NCI-H524 treated with DMSO at 0.1 percent for 48 hours (cell line): Measurements from ENCODE around the gene ADAM23.

ENCODE experiments used
- DNase-seq: peaks from one replicate; lab custom pipeline; 2025; lab: John Stamatoyannopoulos, UW

Gene ADAM23

DNA sequence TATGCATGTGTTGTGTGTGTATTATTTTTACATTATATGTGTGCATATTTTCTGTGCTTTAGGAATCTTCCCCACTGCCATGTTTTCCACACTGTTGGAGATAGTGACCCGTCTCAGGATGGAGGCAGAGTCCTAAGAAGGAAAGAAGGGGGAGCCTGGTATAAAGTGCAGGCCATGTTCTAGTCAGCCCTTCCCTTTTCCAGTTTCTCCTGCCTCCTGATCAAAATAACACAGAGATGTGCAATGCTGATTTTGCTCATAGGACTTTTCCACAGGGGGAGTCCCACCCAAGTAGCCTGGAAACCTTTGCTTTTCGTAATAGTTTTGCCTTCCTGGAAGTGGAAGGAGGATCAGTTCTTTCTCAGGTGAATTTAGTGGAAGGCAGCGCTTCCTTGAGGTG is 126.1 kb downstream of the ADAM23 start:
- no peak for DNase-seq

DNA sequence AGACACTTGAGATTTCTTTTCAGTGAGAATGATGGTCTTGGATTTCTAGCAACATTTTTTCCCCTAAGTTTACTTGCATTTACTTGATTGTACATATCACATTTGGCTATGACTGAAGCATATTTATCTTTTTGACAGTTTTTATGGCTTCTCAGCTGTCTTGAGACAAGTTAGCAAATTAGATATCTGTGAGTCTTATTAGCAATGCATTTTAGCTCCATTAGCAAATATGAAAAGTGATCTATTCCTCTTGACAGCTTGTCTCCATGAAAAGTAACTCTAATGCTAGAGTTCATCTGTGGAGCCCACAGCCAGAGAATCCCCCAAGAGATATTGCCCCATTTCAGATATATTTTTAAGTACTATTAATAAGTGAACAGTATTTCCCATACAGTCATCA is 126.9 kb downstream of the ADAM23 start:
- DNase-seq: no peak

DNA sequence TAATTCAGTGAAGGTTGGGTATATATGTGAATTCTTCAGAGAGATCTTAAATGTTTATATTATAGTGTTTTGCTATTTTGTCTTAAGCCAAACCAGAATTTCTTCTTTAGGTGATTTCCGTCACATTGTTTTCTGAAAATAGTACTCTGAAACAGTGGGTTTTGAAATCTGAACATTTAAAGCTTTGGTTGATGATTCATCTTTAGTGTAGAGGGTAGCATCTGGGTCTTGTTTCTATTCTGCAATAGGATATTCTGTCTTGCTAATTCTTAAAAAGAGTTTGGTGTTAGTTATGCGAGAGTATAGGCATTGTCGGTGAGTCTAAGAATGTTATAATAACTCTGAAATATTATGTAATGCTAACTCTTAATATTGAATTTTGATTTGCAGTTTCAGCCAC is 129.4 kb downstream of the ADAM23 start:
- DNase-seq: no peak

DNA sequence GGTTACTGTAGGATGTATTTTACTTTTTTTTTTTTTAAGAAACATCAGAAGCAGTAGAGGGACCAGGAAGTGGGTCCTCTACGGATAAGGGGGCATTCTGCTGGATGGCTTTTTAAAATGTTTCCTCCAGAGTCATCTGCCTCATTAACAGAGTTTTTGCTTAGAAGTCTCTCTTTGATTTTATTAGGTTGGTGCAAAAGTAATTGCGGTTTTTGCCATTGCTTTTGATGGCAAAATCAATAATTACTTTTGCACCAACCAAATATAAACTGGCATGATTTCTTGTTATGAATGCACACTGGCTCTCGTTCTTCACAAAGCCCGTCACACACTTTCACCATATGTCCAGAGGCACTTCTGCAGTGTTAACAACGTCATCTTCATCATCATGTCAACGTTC is 130.5 kb downstream of the ADAM23 start:
- no peak for DNase-seq

DNA sequence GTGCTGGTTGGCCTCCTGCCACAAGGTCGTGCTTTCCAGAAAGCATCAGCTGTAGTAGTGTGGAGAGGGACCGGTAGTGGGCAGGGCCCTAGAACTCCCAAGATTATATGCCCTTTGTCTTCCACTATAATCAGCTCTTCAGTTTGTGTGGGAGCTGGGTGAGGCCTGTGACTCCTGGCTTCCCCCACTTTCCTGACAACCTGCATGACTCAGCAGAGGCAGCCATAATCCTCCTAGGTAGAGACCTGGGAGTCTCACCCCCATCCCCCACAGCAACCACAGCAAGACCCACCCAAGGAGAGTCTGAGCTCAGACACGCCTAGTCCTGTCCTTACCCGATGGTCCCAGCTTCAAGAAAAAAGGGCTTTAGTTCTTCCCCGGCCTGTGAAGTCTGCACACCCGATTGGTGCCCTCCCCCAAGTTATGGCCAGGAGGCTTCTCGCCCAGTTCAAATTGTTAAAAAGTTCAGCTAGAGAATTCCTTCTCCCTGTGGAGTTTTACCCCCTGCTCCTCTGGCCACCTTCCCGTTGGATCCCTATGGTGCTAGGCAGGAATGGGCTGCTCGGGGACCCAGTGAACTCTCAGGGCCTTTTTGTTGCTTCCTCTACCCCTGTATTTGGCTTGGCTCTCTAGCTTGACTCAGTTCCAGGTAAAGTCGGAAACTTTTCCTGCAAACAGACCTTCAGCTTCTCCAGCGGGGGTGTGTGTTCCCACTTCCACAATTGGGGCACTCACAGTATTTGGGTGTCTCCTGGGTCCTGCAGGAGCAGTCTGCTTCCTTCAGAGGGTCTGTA is 141.2 kb downstream of the ADAM23 start:
- no peak for DNase-seq

DNA sequence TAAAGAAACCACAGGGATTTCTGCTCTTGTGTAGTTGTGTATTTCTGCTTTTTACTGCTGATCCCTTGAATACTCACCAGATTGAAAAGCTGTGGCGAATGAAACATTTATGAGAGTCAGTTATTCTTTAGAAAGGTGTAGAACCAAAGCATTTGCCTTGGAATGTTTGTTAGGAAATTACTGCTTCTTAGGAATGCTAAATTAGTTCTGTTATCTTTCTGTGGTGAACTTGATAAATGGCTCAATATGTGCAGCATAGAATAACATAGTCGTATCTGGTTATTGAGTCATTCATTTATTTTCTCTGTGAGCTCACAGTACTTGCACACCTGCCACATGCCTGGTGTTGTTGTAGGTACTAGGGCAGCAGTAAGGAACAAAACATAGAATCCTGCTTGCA is 142.0 kb downstream of the ADAM23 start:
- no peak for DNase-seq

DNA sequence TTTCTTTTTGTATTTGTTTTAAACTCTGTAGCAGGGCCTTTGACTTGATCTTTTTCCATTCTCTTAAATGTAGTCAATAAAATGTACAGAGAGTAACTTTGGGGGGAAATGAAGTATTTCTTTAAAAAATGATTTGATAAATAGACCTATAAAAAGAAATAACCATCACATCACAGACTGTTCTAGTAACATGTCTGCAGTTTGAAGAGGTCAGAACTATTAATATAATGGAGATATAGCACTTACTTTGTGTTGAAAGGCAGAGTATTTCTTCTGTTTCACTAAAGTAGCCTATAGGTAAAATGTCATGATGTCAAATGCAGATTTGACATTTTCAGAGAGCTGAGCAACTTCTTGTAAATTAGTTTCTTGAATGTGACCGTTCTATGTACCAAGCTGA is 143.3 kb downstream of the ADAM23 start:
- no peak for DNase-seq

DNA sequence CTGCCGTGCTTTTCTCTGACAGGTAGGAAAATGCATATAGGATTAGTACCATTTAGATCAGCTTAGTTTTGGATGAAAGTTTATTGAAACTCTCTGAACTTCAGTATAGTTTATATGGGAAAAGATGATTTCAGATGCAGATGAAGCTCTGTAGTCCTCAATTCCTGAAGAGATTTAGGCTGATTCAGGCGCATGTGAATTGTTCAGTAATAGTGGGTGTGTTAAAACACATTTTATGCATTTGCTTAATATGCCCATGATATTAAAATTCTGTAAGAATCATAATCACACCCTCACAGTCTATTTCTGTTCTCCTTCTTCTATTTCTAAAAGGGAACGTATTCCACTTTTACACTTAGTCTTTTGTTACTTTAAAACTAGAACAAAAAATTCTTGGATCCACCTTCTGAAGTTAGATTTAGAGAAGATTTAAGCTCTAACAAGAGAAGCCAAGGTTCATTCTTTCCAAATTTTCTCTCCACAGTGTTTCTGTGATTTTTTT is 154.4 kb downstream of the ADAM23 start:
- no peak for DNase-seq

DNA sequence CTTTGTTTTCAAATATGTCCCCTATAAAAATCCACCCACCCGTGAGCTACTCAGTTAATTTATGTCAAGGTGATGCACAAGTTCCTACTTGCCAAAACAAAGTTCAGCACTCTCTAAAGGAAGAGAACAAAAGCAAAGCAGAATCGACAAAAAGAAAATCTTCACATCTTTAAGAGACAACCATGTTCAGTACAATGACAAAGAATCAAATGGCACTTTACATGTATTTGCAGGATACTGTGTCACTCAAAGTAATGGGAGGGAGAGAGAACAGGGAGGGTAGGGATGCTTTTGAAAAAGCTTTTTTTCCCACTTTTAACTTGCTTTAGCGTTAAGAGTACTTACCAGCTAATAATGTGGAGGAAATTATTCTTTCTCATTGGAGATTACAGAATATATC is 159.9 kb downstream of the ADAM23 start:
- no peak for DNase-seq

DNA sequence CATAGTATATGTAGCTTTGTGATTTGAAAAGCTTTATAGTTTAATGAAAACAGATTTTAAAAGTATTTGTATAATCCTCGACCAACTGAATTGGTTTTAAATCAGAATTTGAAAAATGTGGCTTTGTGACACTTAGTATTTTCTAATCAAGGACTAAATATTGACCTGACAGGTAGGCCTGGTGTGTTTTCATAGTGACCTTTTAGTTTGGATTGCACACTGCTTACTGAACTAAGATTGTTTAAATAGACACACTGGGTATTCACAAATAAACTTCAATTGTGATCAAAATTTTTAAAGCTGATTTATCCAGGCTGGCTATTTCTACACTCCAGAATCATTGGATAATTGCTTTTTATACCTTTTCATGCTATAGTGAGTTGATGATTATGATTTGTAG is 167.1 kb downstream of the ADAM23 start:
- no peak for DNase-seq

DNA sequence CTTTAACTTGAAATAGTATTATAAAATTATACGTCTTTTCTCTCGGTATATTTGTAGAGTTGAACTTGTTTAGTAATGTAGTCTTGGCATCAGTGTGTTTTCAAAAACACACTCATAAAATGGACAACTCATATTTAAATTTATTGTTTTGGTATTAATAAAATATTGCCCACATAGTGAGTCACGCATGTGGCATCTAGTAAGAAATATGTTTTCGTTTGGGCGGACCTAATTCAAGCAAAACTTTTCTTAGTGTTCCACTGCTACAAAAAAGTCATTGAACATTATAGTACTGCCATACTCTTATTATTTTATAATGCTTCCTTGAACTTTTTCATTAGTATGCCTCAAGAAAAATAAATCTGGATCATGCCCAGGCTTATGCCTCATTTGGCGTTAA is 167.9 kb downstream of the ADAM23 start:
- no peak for DNase-seq

DNA sequence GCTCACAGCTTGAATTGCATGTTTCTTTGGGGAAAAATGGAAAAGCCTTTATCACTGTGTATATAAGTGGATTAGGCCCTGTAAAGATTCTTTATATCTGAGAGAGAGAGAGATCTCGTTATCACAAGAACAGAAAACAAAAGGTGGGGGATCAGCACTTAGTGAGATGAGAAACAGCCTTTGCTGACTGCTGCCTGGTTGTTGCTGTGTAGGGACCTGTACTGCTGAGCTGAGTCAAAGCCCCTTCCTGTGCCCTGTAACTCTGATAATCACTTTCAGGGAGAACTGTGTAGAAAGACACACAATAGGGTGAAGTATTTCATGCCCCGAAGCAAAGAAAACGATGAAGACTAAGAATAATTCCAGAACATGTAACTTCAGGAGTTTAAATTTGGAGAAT is 168.4 kb downstream of the ADAM23 start:
- DNase-seq: no peak

DNA sequence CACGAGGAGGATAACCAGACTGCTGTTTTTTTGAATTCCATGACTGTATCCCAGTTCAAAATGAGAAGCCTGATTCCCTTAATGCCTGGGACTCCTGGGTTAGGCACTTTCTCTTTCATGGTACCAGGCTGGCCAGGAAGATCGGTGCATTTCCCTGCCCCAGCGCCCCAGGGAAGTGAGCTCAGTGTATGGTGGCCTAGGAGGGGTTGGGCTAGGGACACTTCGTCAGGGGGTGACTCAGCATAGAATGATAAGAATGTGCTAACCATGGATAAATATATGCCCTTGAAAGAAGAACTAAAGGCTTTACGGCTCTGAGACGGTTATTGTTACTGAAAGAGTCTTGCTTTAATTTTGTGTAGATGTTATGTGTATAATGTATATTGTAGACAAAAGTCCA is 171.5 kb downstream of the ADAM23 start:
- DNase-seq: no peak

DNA sequence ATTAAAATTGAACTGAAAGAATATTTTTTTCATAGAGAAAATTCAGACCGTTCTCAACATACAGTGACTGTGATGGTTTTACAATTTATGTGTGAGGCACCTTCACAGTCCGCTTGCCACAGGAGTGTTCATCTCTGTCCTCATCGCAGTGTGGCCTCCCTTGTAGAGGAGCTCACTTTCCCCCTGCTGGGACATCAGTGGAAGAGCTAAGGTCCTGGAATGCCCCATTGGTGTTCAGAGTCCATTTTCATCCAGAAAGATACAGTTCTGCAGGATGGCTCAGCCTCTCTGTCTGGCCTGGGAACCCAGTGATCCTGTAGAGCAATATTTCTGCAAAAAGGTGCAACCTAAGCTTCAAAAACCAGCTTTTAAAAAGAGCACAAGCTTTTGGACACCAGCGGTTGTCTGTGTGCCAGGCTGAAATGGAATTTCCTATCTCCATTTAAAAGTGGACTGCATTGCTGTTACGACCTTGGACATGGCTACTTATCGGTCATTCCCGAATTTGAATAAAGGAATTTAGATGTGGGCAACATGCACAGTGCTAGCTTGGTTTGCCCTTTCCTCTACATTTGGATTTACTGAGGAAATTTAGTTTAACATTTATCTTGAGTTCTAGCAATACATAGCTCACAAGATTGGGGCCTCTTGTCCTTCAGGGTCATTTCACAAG is 172.2 kb downstream of the ADAM23 start:
- no peak for DNase-seq

DNA sequence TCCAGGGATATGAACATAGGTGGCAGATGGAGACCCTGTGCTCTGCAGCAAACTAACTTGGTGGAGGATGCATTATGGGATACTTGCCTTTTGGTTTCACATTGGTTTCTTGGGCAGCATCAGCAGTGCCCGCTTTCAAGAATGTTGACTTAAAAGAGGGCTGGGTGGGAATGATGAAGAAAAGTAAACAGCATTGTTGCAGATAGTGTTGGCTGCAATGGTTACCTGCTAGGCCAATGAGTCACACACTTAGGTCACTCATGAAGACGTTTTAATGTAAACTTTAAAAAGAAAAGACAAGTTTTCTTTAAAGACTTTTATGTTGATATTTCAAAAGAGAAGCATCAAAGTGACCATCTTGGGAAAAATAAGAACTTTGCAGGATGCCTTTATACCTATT is 172.8 kb downstream of the ADAM23 start:
- no peak for DNase-seq

DNA sequence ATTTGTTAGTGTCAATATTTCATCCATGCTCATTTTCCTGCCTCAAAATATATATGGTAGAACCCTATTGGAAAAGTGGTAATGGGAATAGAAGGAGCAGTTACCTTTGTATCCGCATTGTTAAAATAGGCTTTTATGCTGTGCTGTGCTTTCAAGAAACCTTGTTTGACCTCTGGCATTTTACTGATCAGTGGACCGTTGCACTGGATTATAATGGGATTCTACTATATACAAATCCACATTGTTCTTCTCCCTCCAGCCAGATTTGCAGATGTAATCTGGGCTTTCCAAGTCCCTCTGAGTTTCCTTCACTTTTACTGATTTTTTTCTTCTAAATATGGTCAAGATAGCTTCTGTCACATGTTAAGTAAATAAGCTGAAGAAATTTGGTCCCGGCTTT is 175.7 kb downstream of the ADAM23 start:
- DNase-seq: no peak

DNA sequence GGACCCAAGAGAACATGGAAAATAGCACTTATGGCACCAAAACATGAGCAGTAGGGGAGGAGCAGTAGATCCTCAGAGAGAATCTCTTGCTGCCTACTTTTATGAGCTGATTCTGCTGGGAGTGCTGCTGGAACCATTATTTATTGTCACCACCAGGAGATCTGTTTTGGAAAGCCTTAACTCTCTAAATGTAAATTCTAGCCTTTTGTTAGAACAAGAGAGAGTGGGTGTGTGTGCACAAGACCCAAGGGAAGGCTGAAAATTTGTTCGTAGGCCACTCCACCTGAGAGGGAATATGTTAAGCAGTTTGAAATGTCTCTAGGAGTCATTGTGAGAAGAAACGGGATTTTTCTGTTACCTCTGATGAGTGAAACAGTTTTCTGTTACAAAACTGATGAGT is 182.8 kb downstream of the ADAM23 start:
- no peak for DNase-seq

DNA sequence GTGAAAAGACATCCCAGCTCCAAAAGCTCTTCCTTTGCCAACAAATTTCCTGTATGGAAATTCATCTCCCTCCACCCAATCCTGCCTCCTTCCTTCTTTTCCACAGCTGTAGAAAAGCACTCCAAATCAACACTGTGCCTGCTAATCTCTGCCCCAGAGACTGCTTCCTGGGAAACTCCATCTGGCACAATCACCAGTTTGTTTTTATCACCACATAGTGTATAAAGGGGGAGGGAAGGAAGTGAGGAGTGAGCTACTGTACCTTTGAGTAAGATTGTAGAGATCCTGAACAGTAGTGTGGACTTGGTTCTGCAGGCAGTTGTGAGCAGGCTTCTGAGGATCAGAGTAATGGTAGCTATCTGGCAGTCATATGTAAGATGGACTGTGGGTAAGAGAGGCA is 184.3 kb downstream of the ADAM23 start:
- DNase-seq: peak; percentile 76

DNA sequence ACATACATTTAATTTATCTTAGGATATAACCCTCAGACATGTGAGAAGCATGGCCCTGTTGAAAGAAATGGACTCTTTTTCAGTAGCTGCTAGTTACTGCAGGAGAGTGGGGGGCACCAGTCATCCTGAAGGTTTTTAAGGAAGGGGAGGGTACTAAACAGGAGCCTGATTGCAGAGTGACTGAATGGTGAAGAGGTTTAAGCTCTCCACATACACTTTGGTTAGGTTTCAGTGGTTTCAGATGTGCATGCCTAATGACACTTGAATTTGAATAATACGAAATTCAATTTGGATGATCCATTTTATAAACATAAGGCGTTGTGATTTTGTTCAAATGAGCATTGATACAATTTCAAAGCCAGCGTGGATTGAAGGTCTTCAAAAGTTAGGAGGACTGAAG is 188.0 kb downstream of the ADAM23 start:
- no peak for DNase-seq

DNA sequence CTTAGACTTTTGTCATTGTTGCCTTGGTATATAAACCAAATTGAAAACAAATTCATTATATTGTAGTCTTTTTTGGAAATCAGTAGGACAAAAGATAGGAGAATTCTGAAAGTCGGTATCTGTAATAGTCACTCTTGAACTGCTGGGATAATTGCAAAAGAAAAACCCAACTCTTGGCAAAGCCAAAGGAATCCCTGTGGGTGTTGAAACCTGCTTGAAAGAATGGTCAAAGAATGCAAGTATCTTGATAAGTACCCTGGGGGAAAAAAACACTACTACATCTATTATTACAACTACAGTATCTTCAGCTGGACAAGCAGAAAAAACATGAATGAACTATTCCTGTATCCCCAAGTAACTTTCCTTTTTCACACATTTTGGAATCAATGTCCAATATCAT is 191.7 kb downstream of the ADAM23 start:
- no peak for DNase-seq

DNA sequence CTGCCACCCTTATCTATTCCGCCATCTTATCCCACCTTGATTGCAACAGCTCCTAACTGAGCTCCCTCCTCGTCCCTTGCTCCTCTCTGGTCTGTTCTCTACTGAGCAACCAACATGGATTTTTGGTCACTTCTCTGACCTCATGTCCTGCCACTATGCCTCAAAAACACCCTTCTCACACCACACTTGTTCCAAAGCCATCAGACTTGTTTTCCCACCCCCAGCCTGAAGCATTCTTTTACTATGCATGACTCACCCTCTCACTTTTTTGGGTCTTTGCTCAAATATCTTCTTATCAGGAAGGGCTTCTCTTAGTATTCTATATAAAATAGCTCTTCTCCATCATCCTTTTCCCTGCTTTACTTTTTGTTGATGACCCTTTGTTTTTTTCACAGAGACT is 196.3 kb downstream of the ADAM23 start:
- no peak for DNase-seq

DNA sequence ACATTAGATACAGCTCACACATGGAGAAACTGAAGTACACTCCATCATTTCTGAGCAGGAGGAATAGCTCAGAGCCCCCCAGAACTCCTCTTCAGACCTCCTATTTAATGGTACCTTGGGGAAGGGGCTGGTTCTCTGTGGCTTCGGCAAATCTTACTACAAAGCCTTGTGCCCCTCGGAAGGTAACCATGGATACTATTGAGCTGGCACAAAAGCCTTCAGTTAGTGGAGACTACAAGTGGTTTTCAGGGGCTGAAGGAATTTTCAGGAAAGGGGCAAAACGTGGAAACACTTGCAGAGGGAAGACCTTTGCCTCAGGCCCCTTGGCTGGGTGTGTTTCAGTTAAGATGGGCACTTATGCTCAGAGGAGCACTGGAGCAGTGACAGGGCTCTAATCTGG is 197.9 kb downstream of the ADAM23 start:
- no peak for DNase-seq

DNA sequence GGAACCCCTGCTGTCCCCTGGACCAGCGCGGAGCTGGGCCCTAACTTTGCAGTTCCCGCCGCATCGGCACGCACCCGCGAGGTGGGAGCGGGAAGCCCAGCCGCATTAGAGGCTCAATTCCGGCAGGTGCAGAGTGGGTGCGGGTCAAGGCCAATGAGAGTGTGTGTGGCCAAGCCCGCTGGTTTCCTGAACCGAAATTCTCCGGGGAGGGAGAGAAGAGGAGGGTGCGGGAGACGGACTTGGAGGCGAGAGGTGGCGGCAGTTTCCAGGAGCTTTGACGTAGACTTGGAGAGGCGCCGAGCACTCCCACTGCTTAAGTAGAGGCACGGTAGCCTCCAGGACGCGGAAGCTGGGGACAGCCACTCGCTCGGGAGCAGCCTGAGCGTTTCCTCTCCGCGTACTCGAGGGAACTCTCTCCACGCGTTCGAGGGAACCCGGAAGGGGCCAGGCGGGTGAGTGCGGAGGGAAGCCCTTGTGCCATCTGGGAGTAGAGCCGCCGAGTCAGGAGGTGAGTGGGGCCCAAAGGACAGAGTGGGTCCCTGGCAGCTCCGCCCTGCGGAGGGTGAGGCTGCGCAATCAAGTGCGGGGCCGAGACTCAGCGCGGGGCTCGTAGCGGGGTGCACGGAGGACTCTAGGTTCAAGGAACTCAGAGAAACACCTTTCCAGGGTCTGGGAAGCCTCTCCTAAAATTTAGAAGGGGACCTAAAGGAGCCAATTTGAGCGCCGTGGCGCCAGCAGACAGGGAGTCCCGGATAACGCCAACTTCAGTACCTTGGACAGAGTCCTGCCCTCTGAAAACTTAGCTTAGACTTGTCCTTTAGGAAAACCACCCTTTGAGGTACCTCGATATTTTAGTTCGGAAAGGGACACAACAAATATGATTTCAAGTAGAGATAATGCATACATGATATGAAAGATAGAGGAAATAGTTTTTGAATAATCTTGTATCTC is 199.0 kb downstream of the ADAM23 start, which contains the start of gene FAM237A:
FAM237A (plus strand) TSS at position 413 of the 951 bp plus-strand sequence. CDS start 1,750 bp downstream, outside the sequence.
- peak; percentile 8 for DNase-seq
